Testis (tissue), 2 donors: ENCODE data around the gene DDX49.

Source experiments
- CTCF ChIP-seq, 3 experiments: fragments of 450-650 bp in 2 of 3; fragments of 200-600 bp in 1 of 3; sonication (generic) in 1 of 3; IDR thresholded peaks; one replicate each; pipeline ENCODE4 v1.5.1; 2016 to 2019; ENCODE audit warnings: antibody characterized with exemption in 3 of 3, mild to moderate bottlenecking in 2 of 3, moderate library complexity in 1 of 3
- POLR2A ChIP-seq: fragments of 450-650 bp; IDR thresholded peaks from one replicate; pipeline ENCODE4 v1.6.1; 2017; ENCODE audit warnings: antibody characterized with exemption, mild to moderate bottlenecking, moderate library complexity

GRCh38 chr19:18893587-18894253 is 25.8 kb upstream of the DDX49 start:
- TF ChIP-seq CTCF (IDR thresholded peaks at IDR 0.05) (no peak), POLR2A (no peak)
